HG02798 (cell line): Measurements from ENCODE around the gene DCST2.

Experiments
- ATAC-seq: cut with Tn5 transposase; IDR thresholded peaks from one replicate; pipeline ENCODE4 v1.9.1; 2021; ENCODE audit warnings: mild to moderate bottlenecking; ENCODE audit not compliant: unreplicated experiment, poor library complexity

The DCST2 gene

DNA sequence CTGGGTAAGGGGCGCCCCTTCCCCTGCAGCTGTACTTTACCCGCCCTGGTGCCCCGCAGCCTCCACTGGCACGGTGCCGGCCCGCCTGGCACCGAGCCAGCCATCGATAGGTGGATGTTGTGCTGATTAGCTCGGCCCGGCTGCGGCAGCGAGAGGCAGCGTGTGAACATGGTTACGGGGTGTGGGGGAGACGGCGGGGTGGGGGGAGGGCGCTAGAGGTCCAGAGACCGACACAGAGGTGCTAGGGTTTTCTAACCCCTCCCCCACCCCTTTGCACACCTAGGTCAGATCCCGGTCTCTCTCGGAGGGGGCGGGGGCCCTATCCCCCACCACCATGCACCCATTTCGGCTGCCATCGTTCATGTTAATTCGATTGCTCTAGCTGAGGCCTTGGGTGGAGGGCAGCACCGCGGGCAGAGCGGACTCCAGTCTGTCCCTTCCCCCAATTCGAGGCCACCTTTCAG, 36.6 kb upstream of the DCST2 start:
- ATAC-seq = no peak

DNA sequence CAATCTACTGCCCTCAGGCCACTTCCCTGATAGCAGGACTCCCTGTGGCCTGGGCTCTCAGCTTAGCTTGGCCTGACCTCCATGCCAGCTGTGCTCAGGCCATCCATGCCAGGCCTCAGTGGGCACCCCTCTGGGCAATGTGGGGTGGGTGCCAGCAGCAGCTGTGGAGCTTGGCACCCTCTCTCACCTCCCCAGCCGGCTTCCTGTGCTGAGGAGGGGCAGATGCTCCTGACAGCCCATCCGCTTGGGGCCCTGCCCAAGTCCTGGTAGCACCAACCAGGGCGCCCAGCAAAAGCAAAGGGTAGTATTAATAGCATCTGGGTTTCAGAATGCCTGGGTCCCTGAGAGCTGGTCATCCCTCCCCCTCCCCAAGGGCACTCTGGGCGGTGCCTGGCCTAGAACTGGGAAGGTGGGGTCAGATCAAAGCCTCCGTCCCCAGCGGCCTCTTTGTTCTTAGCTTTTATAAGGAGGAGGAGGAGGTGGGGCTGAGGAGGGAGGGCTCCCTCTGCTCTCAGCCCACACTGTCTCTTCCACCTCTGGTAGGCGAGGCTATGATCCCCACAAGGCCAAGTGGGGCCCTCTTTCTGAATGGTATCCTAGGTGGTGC, 36.1 kb upstream of the DCST2 start:
- no peak for ATAC-seq

DNA sequence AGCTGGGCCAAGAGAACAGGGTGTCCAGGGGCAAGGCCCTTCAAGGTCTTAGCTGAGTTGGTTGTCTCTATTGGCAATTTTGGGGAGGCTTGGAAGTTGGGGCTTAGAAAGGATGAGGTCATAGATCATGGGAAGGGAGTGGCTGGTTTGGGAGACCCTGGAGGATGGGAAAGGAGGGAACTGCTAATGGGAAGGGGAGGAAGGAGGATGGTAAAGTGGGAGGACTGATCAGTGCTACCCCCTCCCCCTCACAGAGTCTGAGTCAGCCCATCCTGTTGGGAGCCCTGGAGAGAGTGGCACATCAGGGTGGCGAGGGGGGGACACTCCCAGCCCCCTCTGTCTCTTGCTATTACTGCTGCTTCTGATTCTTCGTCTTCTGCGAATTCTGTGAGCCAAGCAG, 35.0 kb upstream of the DCST2 start:
- no peak for ATAC-seq

DNA sequence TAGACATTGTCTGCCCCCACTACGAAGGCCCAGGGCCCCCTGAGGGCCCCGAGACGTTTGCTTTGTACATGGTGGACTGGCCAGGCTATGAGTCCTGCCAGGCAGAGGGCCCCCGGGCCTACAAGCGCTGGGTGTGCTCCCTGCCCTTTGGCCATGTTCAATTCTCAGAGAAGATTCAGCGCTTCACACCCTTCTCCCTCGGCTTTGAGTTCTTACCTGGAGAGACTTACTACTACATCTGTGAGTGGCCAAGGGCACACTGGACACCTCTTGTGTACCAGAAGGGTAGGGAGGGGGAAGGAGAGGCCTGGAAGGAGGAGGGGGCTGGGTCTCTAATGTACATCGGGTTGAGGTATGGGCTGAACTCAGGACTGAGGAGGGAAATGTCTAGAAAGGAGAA, 33.2 kb upstream of the DCST2 start:
- no peak for ATAC-seq

DNA sequence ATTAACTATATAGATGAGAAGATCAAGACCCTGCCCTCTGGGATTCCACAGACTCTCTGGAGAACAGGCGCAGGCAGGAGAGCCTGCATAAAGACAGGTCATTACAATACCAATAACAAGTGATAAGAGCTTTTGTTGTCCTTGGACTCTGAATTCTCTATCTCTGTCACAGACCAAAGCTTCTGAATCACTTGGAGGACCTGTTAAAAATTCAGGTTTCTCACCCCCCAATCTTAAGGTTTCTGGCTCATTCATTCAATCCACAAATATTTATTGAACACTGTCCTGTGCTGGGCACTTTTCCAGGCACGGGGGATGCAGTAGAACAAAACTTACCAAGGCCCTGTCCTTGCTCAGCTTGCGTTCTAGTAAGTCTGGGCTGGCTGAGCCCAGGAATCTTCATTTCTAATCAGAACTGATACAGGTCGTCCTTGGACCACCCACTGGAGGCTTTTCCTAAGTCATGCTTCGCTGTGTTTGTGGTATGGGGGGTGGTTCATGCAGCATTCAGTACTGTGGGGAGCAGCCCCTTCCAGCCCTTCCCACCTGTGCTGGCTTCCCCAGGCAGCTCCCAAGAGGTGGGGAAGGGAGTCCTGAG, 31.4 kb upstream of the DCST2 start:
- ATAC-seq = no peak

DNA sequence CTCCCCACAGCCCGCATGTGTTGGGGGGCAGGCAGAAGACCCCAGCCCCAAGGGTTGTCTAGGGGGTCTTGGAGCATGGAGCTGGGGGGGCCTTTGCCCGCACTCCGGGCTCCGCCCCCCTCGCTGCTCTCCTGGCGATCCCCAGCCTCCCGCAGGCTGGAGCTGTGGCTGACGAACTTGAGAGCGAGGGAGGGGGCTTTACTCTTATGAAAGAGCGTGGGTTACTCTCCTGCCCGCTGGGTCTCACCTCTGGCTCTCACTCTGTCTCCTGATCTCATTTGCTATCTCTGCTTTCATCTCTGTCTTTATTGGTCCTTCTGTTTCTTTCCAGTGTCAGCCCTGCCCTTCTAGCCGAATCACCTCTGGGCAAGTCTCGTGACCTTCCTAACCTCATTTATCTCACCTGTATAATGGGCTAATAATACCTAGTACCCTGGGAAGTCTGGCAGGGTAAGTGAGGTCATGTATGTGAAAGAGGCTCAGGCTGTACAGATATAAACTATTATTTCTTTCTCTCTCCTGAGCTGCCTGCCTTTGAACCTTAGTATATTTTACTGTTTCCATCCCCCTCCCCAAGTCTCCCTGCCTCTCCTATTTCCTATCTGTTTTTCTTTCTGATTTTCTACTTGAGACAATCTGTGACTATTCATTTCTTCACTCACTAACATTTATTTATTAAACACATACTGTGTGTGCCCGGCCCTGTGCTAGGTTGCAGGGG, 30.7 kb upstream of the DCST2 start:
- ATAC-seq = no peak

DNA sequence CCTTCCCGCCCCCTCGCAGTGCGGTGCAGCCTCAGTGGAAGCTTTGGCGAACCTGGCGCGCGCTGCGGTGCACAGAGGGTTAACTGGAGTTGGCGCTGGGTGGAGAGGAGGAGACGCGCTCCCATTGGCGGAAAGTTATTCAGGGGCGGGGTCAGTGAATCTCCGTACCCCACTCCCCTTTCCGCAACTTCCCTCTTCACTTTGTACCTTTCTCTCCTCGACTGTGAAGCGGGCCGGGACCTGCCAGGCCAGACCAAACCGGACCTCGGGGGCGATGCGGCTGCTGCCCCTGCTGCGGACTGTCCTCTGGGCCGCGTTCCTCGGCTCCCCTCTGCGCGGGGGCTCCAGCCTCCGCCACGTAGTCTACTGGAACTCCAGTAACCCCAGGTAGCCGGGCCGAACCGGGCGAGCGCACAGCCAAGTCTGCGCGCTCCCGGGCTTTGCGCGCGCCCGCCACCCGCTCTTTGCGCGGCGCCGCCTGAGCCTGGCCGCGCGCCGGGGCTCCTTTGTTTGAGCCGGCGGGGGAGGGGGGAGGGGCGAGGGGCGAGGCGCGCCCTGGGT, 30.0 kb upstream of the DCST2 start, which contains the start of gene EFNA4:
Gene EFNA4 (plus strand): TSS at position 191 of the 561 bp plus-strand sequence. CDS start 84 bp downstream, at position 275.
- ATAC-seq = peak; percentile 79

DNA sequence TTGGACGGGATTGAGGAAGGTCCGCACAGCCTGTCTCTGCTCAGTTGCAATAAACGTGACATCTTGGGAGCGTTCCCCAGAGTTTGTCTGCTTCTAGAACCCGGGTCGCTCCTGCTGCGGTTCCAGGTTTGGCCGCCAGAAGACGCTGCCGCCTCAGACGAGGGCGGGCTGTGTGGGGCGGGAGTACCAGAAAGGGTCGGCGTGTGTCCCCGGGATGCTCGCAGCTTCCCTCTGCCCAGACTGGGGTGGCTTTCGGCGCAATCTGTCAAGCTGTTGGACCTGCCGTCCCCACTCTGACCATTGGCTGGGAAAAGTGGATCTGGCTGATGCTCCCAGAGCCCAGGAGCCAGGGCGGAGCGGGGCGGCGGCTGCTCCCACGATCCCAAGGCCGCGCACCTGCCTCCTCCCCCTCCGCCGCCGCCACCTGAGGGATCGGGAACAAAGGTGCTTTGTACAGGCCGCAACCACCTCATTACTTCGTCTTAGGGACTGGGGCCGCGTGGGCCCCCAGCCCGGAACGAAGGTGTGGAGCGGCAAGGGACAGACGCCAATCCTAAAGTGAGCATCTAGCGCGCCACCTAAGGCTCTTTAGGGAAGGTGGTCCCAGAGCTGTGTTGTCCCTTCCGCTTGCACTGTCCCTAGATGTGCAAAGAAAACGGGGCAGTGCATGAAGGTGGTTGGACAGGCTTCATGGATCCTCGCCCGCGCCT, 29.3 kb upstream of the DCST2 start:
- no peak for ATAC-seq

DNA sequence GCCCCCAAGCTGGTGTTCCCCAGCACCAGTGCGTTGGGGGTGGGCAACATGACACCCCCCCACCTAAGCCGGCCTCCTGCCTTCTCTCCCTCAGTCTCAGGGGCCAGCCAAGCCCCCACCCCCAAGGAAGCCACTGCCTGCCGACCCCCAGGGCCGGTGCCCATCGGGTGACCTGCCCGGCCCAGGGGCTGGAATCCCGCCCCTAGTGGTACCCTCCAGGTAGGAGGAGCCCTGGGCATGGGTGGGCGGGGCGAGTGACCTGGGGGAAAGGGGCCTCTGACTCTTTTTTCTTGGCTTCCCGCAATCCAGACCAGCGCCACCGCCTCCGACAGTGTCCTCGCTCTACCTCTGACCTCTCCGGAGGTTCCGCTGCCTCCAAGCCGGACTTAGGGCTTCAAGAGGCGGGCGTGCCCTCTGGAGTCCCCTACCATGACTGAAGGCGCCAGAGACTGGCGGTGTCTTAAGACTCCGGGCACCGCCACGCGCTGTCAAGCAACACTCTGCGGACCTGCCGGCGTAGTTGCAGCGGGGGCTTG, 28.6 kb upstream of the DCST2 start:
- ATAC-seq = no peak

DNA sequence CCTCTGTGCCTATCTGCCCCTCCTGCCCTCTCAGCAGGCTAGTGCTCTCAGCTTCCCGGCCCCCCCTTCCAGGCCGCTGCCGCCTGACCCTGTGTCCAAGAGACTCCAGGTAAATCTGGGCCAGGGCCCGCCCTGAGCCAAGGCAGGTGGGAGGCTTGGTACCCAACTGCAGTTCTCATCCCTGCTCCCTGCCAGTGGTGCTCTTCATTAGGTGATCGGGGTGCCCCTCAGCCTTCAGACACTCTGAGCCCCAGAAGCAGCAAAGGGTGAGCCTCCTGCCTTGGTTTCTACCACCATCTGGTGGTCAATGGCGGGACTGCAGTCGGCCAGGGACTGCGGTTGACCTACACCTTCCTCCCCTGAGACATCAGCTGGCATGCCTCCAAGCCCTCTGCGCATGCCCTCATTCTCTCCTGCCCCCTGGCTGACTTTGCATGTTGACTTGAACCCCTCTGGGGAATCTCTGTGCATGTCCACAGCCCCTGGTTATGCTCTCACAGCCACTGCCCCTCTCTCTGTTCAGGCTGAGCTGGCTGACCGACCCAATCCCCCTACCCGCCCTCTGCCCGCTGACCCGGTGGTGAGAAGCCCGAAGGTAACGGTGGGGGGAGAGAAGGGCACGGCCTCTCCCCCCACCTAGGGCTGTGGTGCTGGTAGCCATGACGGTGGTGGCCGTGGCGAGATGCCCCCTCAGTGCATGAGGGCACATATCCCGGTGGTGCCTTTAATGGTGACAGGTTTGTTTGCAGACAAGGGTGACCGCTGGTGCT, 28.0 kb upstream of the DCST2 start:
- peak; percentile 68 for ATAC-seq

DNA sequence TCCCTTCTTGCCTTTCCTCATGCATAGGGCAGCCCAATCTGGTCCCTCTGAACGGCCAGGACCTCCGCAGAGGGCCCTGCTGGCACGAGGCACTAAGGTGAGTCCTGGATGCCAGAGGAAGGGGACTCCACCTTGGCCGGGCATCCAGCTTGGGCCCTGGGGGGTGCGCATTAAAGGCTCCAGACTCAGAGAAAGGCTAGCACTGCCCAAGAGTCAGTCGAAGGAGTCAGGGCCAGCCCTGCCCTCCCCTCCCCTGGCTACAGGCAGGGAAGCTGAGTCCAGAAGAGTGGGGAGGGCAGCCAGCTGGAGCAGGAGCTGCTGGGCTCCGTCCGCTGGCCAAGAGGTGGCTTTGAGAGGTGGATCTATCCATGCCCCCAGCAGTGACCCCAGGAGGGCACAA, 27.2 kb upstream of the DCST2 start:
- no peak for ATAC-seq

DNA sequence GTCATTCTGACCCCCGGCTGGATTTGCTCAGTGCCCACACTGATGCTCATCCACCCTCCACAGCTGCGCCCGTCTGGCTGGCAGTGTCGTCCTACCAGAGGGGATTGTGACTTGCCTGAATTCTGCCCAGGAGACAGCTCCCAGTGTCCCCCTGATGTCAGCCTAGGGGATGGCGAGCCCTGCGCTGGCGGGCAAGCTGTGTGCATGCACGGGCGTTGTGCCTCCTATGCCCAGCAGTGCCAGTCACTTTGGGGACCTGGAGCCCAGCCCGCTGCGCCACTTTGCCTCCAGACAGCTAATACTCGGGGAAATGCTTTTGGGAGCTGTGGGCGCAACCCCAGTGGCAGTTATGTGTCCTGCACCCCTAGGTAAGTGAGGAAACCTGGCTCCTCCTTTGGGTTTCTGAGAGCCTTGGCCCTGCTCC, 24.2 kb upstream of the DCST2 start:
- no peak for ATAC-seq

DNA sequence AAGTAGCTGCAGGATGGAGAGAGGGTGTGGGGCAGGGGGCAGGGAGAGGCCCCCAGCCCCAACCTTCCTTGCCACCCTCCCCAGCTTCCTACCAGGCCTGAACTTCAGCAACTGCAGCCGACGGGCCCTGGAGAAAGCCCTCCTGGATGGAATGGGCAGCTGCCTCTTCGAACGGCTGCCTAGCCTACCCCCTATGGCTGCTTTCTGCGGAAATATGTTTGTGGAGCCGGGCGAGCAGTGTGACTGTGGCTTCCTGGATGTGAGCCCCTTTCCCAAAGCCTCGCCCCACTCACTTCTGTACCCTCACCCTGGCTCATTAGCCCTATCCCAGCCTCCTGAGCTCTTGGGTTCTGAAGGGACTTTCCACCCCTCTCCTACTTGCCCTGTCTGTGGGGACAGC, 23.5 kb upstream of the DCST2 start:
- ATAC-seq = no peak

DNA sequence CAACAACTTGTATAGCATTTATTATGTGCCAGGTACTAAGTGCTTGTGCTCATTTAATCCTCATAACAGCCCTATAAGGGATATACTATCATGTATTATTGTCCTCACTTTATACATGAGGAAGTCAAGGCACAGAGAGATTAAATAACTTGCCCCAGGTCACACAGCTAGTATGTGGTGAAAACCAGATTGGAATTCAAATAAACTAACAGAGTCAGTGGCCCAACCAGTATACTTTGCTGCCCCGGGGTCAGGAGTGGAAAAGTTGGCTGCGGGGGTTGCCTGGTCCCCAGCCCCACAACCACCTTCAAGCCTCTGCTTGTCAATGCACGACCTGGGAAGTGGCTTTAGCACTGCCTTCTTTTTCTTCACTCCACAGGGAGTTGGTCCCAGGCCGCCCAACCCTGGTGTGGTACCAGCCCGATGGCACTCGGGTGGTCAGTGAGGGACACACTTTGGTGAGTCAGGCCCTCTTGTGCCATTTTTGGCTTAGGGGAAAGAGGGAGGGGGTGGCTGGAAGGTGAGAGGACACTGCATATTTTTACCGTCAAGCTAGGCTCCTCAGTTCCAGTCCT, 20.0 kb upstream of the DCST2 start:
- ATAC-seq = no peak

DNA sequence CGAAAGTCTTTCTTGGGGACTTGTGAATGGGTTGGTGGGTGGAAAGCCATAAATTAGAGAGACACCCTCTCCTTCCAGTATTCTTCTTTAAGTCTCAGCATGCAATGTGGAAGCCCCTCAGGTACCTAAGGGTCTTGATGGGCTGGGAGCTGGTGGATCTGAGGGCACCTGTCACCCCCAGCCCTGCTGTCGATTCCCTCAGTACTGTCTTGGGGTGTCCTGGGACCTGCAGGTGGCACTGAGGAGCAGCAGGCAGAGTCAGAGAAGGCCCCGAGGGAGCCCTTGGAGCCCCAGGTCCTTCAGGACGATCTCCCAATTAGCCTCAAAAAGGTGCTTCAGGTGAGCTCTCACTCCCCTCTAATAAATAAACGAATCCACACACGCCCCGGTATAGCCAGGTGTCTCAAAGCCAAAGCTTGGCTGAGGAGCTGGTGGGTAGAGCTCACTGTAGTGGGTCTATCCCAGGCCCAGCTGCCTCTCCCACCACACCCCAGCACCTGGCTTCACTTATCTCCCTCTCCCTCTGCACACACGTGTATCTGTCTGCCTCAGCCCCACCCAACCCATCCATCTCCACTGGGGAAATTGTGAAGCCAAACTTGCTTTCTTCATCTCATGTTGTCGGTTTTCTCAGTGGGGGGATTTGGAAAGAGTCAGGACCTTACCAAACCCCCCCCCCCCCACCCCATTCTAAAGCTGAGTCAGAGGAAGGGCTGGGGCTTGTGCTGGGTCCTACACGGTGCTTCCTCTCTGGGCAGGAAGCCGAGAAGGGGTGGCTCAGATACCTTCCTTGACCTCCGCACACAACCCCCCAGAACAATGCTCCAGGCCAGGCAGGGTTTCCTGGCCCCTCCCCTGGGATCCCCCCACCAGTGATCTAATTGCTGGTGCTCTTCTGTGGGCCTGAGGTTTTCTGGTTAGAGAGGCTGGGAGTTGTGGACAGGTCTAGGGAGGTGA, 19.1 kb upstream of the DCST2 start:
- no peak for ATAC-seq

DNA sequence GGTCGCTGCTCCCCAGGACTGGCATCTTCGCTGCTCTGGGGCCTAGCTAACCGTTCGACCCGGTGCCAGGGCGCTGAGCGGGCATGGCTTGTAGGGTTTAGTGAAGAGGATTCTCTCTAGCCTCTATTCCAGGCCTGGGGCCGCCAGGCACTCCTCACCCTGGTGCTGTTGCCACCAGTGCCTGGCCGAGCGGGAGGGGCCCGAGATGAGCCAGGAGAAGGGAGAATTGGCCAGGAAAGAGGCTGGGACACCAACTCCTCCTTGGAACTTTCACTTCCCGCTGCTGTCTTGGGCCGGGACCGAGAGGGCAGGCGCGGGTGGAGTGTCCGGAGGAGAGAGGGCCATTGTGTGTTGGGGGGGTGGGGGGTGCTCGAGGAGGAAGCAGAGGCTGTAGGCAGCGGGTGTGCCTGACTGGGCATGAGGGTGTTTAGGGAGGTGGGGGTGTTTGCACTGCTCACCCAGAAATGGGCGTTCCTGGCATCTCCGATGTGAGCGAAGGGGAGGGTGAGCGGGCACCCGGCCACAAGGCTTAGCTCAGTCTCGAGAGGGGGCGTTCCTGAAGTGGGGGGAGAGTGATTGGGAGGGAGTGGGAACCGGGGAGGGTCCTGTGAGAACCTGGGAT, 18.3 kb upstream of the DCST2 start:
- no peak for ATAC-seq

DNA sequence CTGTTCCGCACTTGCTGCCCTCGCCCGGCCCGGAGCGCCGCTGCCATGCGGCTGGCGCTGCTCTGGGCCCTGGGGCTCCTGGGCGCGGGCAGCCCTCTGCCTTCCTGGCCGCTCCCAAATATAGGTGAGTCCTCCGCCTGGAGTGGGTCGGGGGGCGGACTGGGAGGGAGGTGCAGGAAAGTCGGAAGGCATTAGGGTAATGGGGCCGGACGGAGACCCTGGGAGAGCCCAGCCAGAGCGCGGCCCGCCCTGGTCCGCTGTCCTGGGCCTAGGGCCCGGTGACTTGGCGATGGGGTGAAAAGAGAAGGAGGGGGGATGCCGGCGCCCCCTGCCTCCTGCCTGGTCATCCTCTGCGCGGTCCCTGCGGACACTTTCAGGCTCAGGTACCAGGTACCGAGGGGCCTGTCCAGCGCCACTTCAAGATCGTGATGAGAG, 17.8 kb upstream of the DCST2 start:
- ATAC-seq = peak; percentile 2
